NCI-H1436 treated with DMSO at 0.1 percent for 48 hours (cell line): ENCODE measurements around the gene OR2AP1.
"Not testable (repeated sequence)": the region's sequence is repeated elsewhere in the genome, so short reads cannot be mapped to it uniquely, and the experiment has no call there.

ENCODE experiments used
- DNase-seq: peaks from one replicate; lab custom pipeline; 2025; lab: John Stamatoyannopoulos, UW

The OR2AP1 gene

GRCh38 chr12:55572168-55572567 lies at the start of gene OR2AP1:
Gene OR2AP1, plus strand, starts transcription at chr12:55572468. Its CDS starts 1,947 bp downstream, at chr12:55574415.
- no peak for DNase-seq

- not testable (repeated sequence) for DNase-seq
Observed at GRCh38 chr12:55548235-55548634, 24.0 kb upstream of the OR2AP1 start.

GRCh38 chr12:55548756-55549155 lies 23.5 kb upstream of the OR2AP1 start:
- no peak for DNase-seq

GRCh38 chr12:55549302-55549701 lies 23.0 kb upstream of the OR2AP1 start, which contains the start of gene OR6C4:
Gene OR6C4, plus strand, starts transcription at chr12:55549602. Its CDS starts 1,625 bp downstream, at chr12:55551227.
- no peak for DNase-seq

GRCh38 chr12:55554296-55554695 lies 18.0 kb upstream of the OR2AP1 start:
- DNase-seq, result no peak

- DNase-seq, result not testable (repeated sequence)
Observed at GRCh38 chr12:55570060-55570459, 2.2 kb upstream of the OR2AP1 start.

- not testable (repeated sequence) for DNase-seq
Observed at GRCh38 chr12:55570689-55571088, 1.6 kb upstream of the OR2AP1 start.

GRCh38 chr12:55582066-55582465 lies 9.8 kb downstream of the OR2AP1 start:
- DNase-seq, result no peak

GRCh38 chr12:55585817-55586216 lies 13.5 kb downstream of the OR2AP1 start:
- no peak for DNase-seq

- DNase-seq, result not testable (repeated sequence)
Observed at GRCh38 chr12:55590152-55590551, 17.9 kb downstream of the OR2AP1 start.

- DNase-seq, result no peak
Observed at GRCh38 chr12:55607821-55608594, 35.7 kb downstream of the OR2AP1 start.

- no peak for DNase-seq
Observed at GRCh38 chr12:55610598-55610997, 38.3 kb downstream of the OR2AP1 start.

- no peak for DNase-seq
Observed at GRCh38 chr12:55612646-55613045, 40.4 kb downstream of the OR2AP1 start.

- no peak for DNase-seq
Observed at GRCh38 chr12:55614764-55615163, 42.5 kb downstream of the OR2AP1 start.

- DNase-seq, result peak; percentile 21
Observed at GRCh38 chr12:55619354-55620138, 47.3 kb downstream of the OR2AP1 start.

- no peak for DNase-seq
Observed at GRCh38 chr12:55624056-55624455, 51.8 kb downstream of the OR2AP1 start.
